BLaER1 treated with 17β-estradiol and CSF1 and Interleukin-3, amounts not matched to agents 10 nM and 100 nM (cell line): ENCODE data around the gene MYOCOS.
"Not testable (repeated sequence)": the region's sequence is repeated elsewhere in the genome, so short reads cannot be mapped to it uniquely, and the experiment has no call there.

ENCODE experiments used
- H3K27ac ChIP-seq, 11 experiments: shearing (Covaris generic); formaldehyde crosslinking; 2 replicates each; pipeline ENCODE4 v1.8.1; 2022
- H3K27me3 ChIP-seq, 11 experiments: shearing (Covaris generic); formaldehyde crosslinking; 2 replicates each; pipeline ENCODE4 v1.8.1; 2022
- H3K36me3 ChIP-seq, 11 experiments: shearing (Covaris generic); formaldehyde crosslinking; 2 replicates each; pipeline ENCODE4 v1.8.1; 2022
- H3K4me1 ChIP-seq, 10 experiments: shearing (Covaris generic); formaldehyde crosslinking; 2 replicates each; pipeline ENCODE4 v1.8.1; 2022
- H3K4me2 ChIP-seq, 11 experiments: shearing (Covaris generic); formaldehyde crosslinking; 2 replicates each; pipeline ENCODE4 v1.8.1; 2022
- H3K4me3 ChIP-seq, 10 experiments: shearing (Covaris generic); formaldehyde crosslinking; 2 replicates each; pipeline ENCODE4 v1.8.1; 2022
- H3K9ac ChIP-seq, 11 experiments: shearing (Covaris generic); formaldehyde crosslinking; 2 replicates each; pipeline ENCODE4 v1.8.1; 2022
- H3K9me3 ChIP-seq, 11 experiments: shearing (Covaris generic); formaldehyde crosslinking; replicated peaks in 1 of 11; 2 replicates each; pipeline ENCODE4 v1.8.1; 2022
- H4K20me1 ChIP-seq, 11 experiments: shearing (Covaris generic); formaldehyde crosslinking; 2 replicates each; pipeline ENCODE4 v1.8.1; 2022
- Cebpa-rat ChIP-seq, 11 experiments: shearing (Covaris generic); IDR thresholded peaks; 2 replicates each; pipeline ENCODE4 v1.8.1; 2022

The MYOCOS gene

DNA sequence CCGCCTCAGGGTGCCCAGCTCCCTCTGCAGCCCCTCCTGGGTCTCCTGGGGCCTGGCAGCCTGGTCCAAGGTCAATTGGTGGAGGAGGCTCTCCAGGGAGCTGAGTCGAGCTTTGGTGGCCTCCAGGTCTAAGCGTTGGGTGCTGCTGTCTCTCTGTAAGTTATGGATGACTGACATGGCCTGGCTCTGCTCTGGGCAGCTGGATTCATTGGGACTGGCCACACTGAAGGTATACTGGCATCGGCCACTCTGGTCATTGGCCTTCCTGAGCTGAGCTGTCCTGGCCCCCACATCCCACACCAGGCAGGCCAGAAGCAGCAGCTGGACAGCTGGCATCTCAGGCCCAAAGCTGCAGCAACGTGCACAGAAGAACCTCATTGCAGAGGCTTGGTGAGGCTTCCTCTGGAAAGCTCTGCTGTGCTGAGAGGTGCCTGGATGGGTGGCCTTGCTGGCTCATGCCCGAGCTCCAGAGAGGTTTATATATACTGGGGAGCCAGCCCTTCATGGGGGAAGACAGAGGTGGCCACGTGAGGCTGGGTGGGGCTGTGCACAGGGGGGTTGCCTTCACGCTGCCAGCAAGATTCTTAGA, 30.3 kb downstream of the MYOCOS start, which contains the start of gene MYOC:
TSS of gene MYOC (minus strand) at position 455 of the 589 bp plus-strand sequence. CDS start at position 378, 77 bp downstream.
- H3K4me1 ChIP-seq, result peaks cover 9 to 34% (median 27%) of the 10 kb centered on the region in 10 experiments; a peak in 18 of 20 replicates
- H3K9me3 ChIP-seq, result no peaks in the 10 kb centered on the region
- no peak within 1 kb of the TSS; a peak in 1 of 22 replicates for H3K4me2 ChIP-seq
- no peaks in the 10 kb centered on the region for H3K27me3 ChIP-seq
- TF ChIP-seq Cebpa-rat (IDR thresholded peaks at IDR 0.05), result no peak
- no peaks in the 10 kb centered on the region for H3K36me3 ChIP-seq
- H3K4me3 ChIP-seq, result no peak within 1 kb of the TSS
- H4K20me1 ChIP-seq, result no peaks in the 10 kb centered on the region
- no peak within 1 kb of the TSS for H3K27ac ChIP-seq
- no peak within 1 kb of the TSS for H3K9ac ChIP-seq

DNA sequence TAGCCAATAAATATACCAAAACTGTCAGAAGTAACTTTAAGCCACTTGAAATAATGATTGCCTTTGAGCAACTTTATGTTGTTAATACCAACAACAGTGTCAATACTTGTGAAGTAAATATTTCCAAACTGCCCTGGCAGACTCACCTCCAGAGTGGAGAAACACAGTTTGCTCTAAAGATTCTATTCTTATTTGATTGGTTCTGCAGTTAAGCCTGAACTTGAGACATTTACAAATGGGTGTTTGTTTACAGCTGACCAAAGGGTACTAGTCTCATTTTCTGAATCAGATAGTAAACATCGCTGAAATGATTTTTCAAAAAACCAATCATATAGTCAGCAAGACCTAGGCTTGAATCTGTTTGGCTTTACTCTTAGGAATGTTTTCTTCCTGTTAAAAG, 31.8 kb downstream of the MYOCOS start:
- Histone ChIP-seq H3K4me3 (no peak overlapping the region), H3K4me2 (peak overlapping the region in 3 of 11 experiments; percentile 69 to 91 (median 75); a peak in 5 of 22 replicates), H3K9ac (no peak overlapping the region), H3K27ac (no peak overlapping the region), H3K4me1 (peaks cover 9 to 33% (median 27%) of the 10 kb centered on the region in 10 experiments; a peak in 18 of 20 replicates), H4K20me1 (no peaks in the 10 kb centered on the region), H3K9me3 (no peaks in the 10 kb centered on the region), H3K27me3 (no peaks in the 10 kb centered on the region), H3K36me3 (no peaks in the 10 kb centered on the region)
- TF ChIP-seq Cebpa-rat (IDR thresholded peaks at IDR 0.05), result no peak

DNA sequence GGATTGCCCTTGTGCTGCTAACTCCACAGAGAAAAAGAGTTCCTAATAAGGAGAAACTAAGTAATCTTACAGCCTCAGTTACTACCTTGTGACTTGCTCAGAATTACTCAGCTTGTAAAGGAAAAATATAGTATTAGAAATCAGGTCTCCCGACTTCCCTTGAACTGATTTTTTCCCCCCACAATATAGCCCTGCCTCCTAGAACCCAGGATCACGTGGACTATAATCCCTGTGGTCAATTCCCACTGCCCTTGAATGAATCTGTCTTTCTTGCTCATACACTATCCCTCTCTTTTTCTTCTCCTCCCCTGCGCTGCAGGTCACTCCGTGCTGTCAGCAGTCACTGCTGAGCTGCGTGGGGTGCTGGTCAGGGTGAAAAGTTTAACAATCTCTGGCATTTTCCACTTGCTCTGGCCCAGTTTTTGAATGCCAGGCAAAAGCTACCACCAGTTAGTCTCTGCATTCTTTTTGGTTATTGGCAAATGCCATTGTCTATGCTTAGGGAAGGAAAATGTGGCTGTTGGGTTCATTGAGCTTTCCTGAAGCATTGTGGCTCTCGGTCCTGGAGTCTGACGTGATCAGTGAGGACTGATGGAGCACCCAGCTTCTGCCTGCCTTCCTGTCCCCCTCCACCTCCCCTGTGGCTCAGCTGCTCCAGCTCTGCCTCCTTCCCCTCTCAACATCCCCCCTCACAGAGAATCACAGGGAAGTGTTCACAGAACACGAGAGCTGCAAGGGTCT, 32.3 kb downstream of the MYOCOS start:
- TF ChIP-seq Cebpa-rat (IDR thresholded peaks at IDR 0.05), result no peak
- no peaks in the 10 kb centered on the region for H4K20me1 ChIP-seq
- peak overlapping the region; percentile 27 to 91 (median 69); a peak in 21 of 22 replicates for H3K4me2 ChIP-seq
- no peaks in the 10 kb centered on the region for H3K36me3 ChIP-seq
- peak overlapping the region in 2 of 11 experiments; percentile 13 to 41; a peak in 1 of 22 replicates for H3K9ac ChIP-seq
- H3K27ac ChIP-seq, result peak overlapping the region in 2 of 11 experiments; percentile 20 to 36; a peak in 2 of 22 replicates
- H3K4me1 ChIP-seq, result peaks cover 9 to 33% (median 27%) of the 10 kb centered on the region in 10 experiments; a peak in 18 of 20 replicates
- H3K4me3 ChIP-seq, result no peak overlapping the region
- no peaks in the 10 kb centered on the region for H3K27me3 ChIP-seq
- H3K9me3 ChIP-seq, result no peaks in the 10 kb centered on the region

GRCh38 chr1:171654942-171655745, 33.1 kb downstream of the MYOCOS start:
- Histone ChIP-seq H3K4me2 (peak overlapping the region; percentile 27 to 91 (median 69)), H3K4me3 (peak overlapping the region in 2 of 10 experiments; percentile 2 to 40; a peak in 2 of 20 replicates), H3K4me1 (peaks cover 9 to 33% (median 27%) of the 10 kb centered on the region in 10 experiments; a peak in 18 of 20 replicates), H3K9me3 (peaks cover 0 to 5% (median 0%) of the 10 kb centered on the region in 11 experiments; a peak in 1 of 22 replicates), H3K27me3 (no peaks in the 10 kb centered on the region), H3K9ac (peak overlapping the region in 1 of 11 experiments; percentile 41; a peak in 1 of 22 replicates), H3K27ac (peak overlapping the region in 4 of 11 experiments; percentile 4 to 39 (median 28); a peak in 3 of 22 replicates), H4K20me1 (no peaks in the 10 kb centered on the region), H3K36me3 (no peaks in the 10 kb centered on the region)
- TF ChIP-seq Cebpa-rat (IDR thresholded peaks at IDR 0.05), result no peak

- H3K4me3 ChIP-seq, result peak overlapping the region in 1 of 10 experiments; percentile 2; a peak in 2 of 20 replicates
Observed at GRCh38 chr1:171655746-171656116, 33.7 kb downstream of the MYOCOS start.

DNA sequence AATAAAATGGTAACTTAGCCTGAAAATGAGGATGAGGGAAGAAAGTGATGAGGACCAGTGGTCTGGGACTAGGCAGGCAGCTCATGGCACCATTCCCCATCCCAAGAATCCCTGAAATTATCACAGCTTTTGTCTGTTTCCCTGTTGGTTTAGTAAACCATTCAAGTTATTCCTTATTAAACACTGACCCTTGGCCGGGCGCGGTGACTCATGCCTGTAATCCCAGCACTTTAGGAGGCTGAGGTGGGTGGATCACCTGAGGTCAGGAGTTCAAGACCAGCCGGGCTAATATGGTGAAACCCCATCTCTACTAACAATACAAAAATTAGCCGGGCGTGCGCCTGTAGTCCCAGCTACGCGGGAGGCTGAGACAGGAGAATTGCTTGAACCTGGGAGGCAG, 34.2 kb downstream of the MYOCOS start:
- Histone ChIP-seq H3K4me2 (peak overlapping the region in 8 of 11 experiments; percentile 66 to 91 (median 72); a peak in 15 of 22 replicates), H3K4me1 (peaks cover 9 to 33% (median 27%) of the 10 kb centered on the region in 10 experiments; a peak in 18 of 20 replicates), H3K27ac (peak overlapping the region in 1 of 11 experiments; percentile 36; a peak in 1 of 22 replicates)
- not testable (repeated sequence) for H3K4me3 ChIP-seq, H3K9ac ChIP-seq, H3K27me3 ChIP-seq, H4K20me1 ChIP-seq, H3K36me3 ChIP-seq, H3K9me3 ChIP-seq

More at GRCh38 chr1:171655746-171656116, 33.7 kb downstream of the MYOCOS start:
- Histone ChIP-seq H3K4me2 (peak overlapping the region; percentile 27 to 91 (median 69); a peak in 21 of 22 replicates), H3K27ac (peak overlapping the region in 2 of 11 experiments; percentile 20 to 36; a peak in 2 of 22 replicates), H3K36me3 (no peaks in the 10 kb centered on the region), H4K20me1 (no peaks in the 10 kb centered on the region), H3K9ac (peak overlapping the region in 1 of 11 experiments; percentile 41; a peak in 1 of 22 replicates), H3K27me3 (no peaks in the 10 kb centered on the region), H3K4me1 (peaks cover 9 to 33% (median 27%) of the 10 kb centered on the region in 10 experiments; a peak in 18 of 20 replicates), H3K9me3 (peaks cover 0 to 7% (median 0%) of the 10 kb centered on the region in 11 experiments; a peak in 1 of 22 replicates)
- no peak for TF ChIP-seq Cebpa-rat (IDR thresholded peaks at IDR 0.05)

GRCh38 chr1:171661076-171661650, 39.1 kb downstream of the MYOCOS start:
- Histone ChIP-seq H3K27ac (no peak overlapping the region), H3K27me3 (no peaks in the 10 kb centered on the region), H3K36me3 (no peaks in the 10 kb centered on the region), H3K4me2 (no peak overlapping the region), H4K20me1 (no peaks in the 10 kb centered on the region; a peak in 1 of 22 replicates), H3K9ac (no peak overlapping the region), H3K9me3 (peaks cover 0 to 7% (median 0%) of the 10 kb centered on the region in 11 experiments; a peak in 1 of 22 replicates), H3K4me1 (peaks cover 0 to 9% (median 5%) of the 10 kb centered on the region in 10 experiments; a peak in 11 of 20 replicates), H3K4me3 (no peak overlapping the region)
- TF ChIP-seq Cebpa-rat (IDR thresholded peaks at IDR 0.05), result no peak
